K562 (cell line): Measurements from ENCODE around the gene PTPRG. TPM values are rescaled to one million over a fixed set of nuclear protein-coding genes. Genes with fewer than 3 reads are reported as not detected.

Experiments
- ATAC-seq: fragments of 200-7000 bp; cut with Tn5 transposase; 3 replicates; pipeline ENCODE4 v1.9.1; 2020; ENCODE audit warnings: moderate library complexity
- BruUV-seq: library from RNA; stranded (reverse); fragments of 400-500 nt; replicated peaks from 2 replicates; lab custom pipeline; 2021; lab: Mats Ljungman, UMichigan
- CTCF ChIA-PET: fragments of 300-600 bp; formaldehyde crosslinking; extraction: SDS; loops from one replicate; lab custom pipeline; 2021; ENCODE audit warnings: low intra/inter-chr PET ratio; lab: Yijun Ruan, JAX
- POLR2A ChIA-PET: fragments of 300-600, 350-650 bp; sonication (Branson Sonifier 250); formaldehyde crosslinking; extraction: SDS; loops from one replicate; lab custom pipeline; 2021; ENCODE audit warnings: antibody characterized with exemption, inconsistent platforms; lab: Yijun Ruan, JAX
- DNase-seq, 4 experiments: peaks; one replicate each; pipeline versions ENCODE4 v3.0.0 to v3.0.0-alpha.2; 2011 to 2018; ENCODE audit warnings: low spot score in 3 of 4, mixed read lengths in 3 of 4; ENCODE audit errors: extremely low read depth in 1 of 4
- FAIRE-seq: peaks from 2 replicates; lab custom pipeline; 2011; peaks lifted over from hg19 to GRCh38; lab: Jason Lieb, UNC
- H2AFZ ChIP-seq: 2 replicates; pipeline ENCODE4 v1.6.0; 2011; ENCODE audit warnings: low read depth, low read length, control low read depth, inconsistent platforms
- H3K27ac ChIP-seq: fragments of 200-600 bp; 3 replicates; pipeline ENCODE4 v1.8.0; 2011; ENCODE audit warnings: low read depth, mild to moderate bottlenecking, control low read depth, inconsistent platforms, low read length, moderate library complexity, mixed read lengths; ENCODE audit errors: extremely low read depth
- H3K27me3 ChIP-seq, 2 experiments: fragments of 300-600 bp in 1 of 2; 2 replicates in 1 of 2; 3 replicates in 1 of 2; pipeline versions ENCODE4 v1.6.0 to v1.8.0; 2011; ENCODE audit warnings: inconsistent platforms in 2 of 2, low read length in 2 of 2, mild to moderate bottlenecking in 1 of 2, mixed read lengths in 1 of 2, moderate library complexity in 1 of 2; ENCODE audit not compliant: control insufficient read depth in 2 of 2, insufficient read depth in 2 of 2
- H3K36me3 ChIP-seq: fragments of 300-600 bp; 3 replicates; pipeline ENCODE4 v1.8.0; 2011; ENCODE audit warnings: mild to moderate bottlenecking, low read length, inconsistent platforms; ENCODE audit not compliant: control insufficient read depth, insufficient read depth
- H3K4me1 ChIP-seq, 2 experiments: fragments of 200-600 bp in 1 of 2; replicated peaks in 1 of 2; 2 replicates in 1 of 2; 3 replicates in 1 of 2; pipeline versions ENCODE4 v1.5.1 to v1.8.0; 2011; ENCODE audit warnings: inconsistent platforms in 2 of 2, low read length in 2 of 2, mild to moderate bottlenecking in 1 of 2, mixed read lengths in 1 of 2, moderate library complexity in 1 of 2; ENCODE audit not compliant: control insufficient read depth in 2 of 2, insufficient read depth in 2 of 2
- H3K4me2 ChIP-seq: 2 replicates; pipeline ENCODE4 v1.6.1; 2011; ENCODE audit warnings: low read length, control low read depth, inconsistent platforms, mixed read lengths; ENCODE audit not compliant: insufficient read depth
- H3K4me3 ChIP-seq: fragments of 200-600 bp; sonication (generic), shearing (Covaris generic); 2 replicates; pipeline ENCODE4 v1.5.1; 2016; ENCODE audit warnings: control low read depth, inconsistent platforms
- H3K79me2 ChIP-seq: fragments of 200-600 bp; 3 replicates; pipeline ENCODE4 v1.8.0; 2011; ENCODE audit warnings: low read length, inconsistent platforms; ENCODE audit not compliant: control insufficient read depth, insufficient read depth
- H3K9ac ChIP-seq, 2 experiments: 2 replicates each; pipeline versions ENCODE4 v1.6.0 to v1.6.1; 2011; ENCODE audit warnings: low read depth in 2 of 2, low read length in 2 of 2, control low read depth in 1 of 2, inconsistent platforms in 1 of 2, mild to moderate bottlenecking in 1 of 2, mixed read lengths in 1 of 2; ENCODE audit not compliant: insufficient read depth in 1 of 2
- H3K9me1 ChIP-seq: one replicate; pipeline ENCODE4 v1.6.0; 2011; ENCODE audit warnings: inconsistent platforms, mild to moderate bottlenecking, low read length, moderate library complexity; ENCODE audit not compliant: control insufficient read depth, insufficient read depth
- H3K9me3 ChIP-seq: replicated peaks from 2 replicates; pipeline ENCODE4 v1.5.1; 2011; ENCODE audit warnings: low read depth, low read length, inconsistent platforms; ENCODE audit not compliant: control insufficient read depth, insufficient read depth
- H4K20me1 ChIP-seq: replicated peaks from 2 replicates; pipeline ENCODE4 v1.6.1; 2011; ENCODE audit warnings: low read length, inconsistent platforms, mixed read lengths; ENCODE audit not compliant: control insufficient read depth, insufficient read depth
- FOXO4 ChIP-seq: fragments of 450-650 bp; formaldehyde crosslinking; IDR thresholded peaks from 2 replicates; pipeline ENCODE4 v1.4.0; 2020; ENCODE audit warnings: mild to moderate bottlenecking, moderate library complexity
- GATAD2B ChIP-seq: fragments of 450-650 bp; IDR thresholded peaks from 2 replicates; pipeline ENCODE4 v1.6.1; 2017; ENCODE audit warnings: mild to moderate bottlenecking, borderline replicate concordance
- GTF3C2 ChIP-seq: IDR thresholded peaks from 3 replicates; pipeline ENCODE4 v1.6.1; 2011; ENCODE audit warnings: borderline replicate concordance, mild to moderate bottlenecking, moderate library complexity; ENCODE audit not compliant: insufficient read length; ENCODE audit errors: extremely low read depth
- HOMEZ ChIP-seq: fragments of 250-450 bp; sonication (Bioruptor Pico); IDR thresholded peaks from 2 replicates; pipeline ENCODE4 v1.4.0; 2020; ENCODE audit warnings: mild to moderate bottlenecking, moderate library complexity
- PHB ChIP-seq: fragments of 250-450 bp; sonication (Bioruptor Pico); IDR thresholded peaks from 2 replicates; pipeline ENCODE4 v1.5.0; 2021
- RFX7 ChIP-seq: fragments of 250-450 bp; sonication (Bioruptor Pico); IDR thresholded peaks from 2 replicates; pipeline ENCODE4 v1.5.1; 2021; ENCODE audit warnings: mild to moderate bottlenecking
- STAG1 ChIP-seq: sonication (generic); formaldehyde crosslinking; IDR thresholded peaks from 2 replicates; pipeline ENCODE4 v1.5.0; 2020; ENCODE audit warnings: missing genetic modification reagents, borderline replicate concordance
- TBP ChIP-seq: optimal IDR thresholded peaks from 2 replicates; pipeline ENCODE3; 2011; ENCODE audit warnings: low read depth, low read length, improper control_type of control experiment
- TEAD1 ChIP-seq, 2 experiments: fragments of 450-650 bp in 1 of 2; sonication (generic) in 1 of 2; formaldehyde crosslinking; IDR thresholded peaks; 2 replicates each; pipeline versions ENCODE4 v1.4.0 to v1.8.0; 2020 to 2022; ENCODE audit warnings: mild to moderate bottlenecking in 2 of 2, missing genetic modification reagents in 1 of 2
- ZNF766 ChIP-seq: fragments of 200-800 bp; sonication (Bioruptor generic); conservative IDR thresholded peaks from 2 replicates; pipeline ENCODE4 v1.6.1; 2016; ENCODE audit warnings: missing genetic modification characterization, missing compliant biosample characterization
- WGBS: fragments of 100-300 bp; shearing (Covaris generic); methylation state at CpG from one replicate; pipeline ENCODE4 v1.1.6; 2016; ENCODE audit warnings: low coverage, mixed read lengths; ENCODE audit not compliant: insufficient coverage; ENCODE audit errors: missing lambda C conversion rate; 5-methylcytosine and 5-hydroxymethylcytosine counted together
- in situ Hi-C: fragments of 300-500 bp; cut with MboI; formaldehyde crosslinking; loops from 4 replicates; pipeline ENCODE4 v1.15.0; 2018; ENCODE audit warnings: inconsistent platforms, mixed read lengths
- intact Hi-C: fragments of 100-400 bp; cut with micrococcal nuclease; formaldehyde crosslinking; loops from 2 replicates; pipeline ENCODE4 v1.14.2; 2022
- polyA plus RNA-seq, 8 experiments: library from polyadenylated mRNA; depleted of rRNA in 4 of 8; stranded (reverse) in 5 of 8; unstranded in 3 of 8; fragments of >200 nt; fragmentation: Nextera tagmentation in 2 of 8; fragmentation: Illumina TruSeq in 1 of 8; extraction: Ambion mirVana in 2 of 8; extraction: Trizol in 1 of 8; gene quantifications; 2 replicates each; pipeline versions ENCODE4 v1.2.1 to v1.2.3, GENCODE V29; 2011 to 2014; ENCODE audit warnings: inconsistent platforms in 1 of 8, missing spikeins in 1 of 8
- total RNA-seq, 7 experiments: library from RNA; depleted of rRNA in 6 of 7; stranded (reverse); fragments of >200 nt in 6 of 7; fragmentation: Illumina TruSeq in 2 of 7; extraction: Trizol in 2 of 7; gene quantifications; 2 replicates each; pipeline versions ENCODE4 v1.2.1 to v1.2.3, GENCODE V29; 2011 to 2021; ENCODE audit warnings: low replicate concordance in 1 of 7

The PTPRG gene
- total and polyA plus RNA-seq, 9 of the 15 experiments (the other 6 are each of a cell fraction or from before 2014, with no cell fraction given) = 0.16 TPM; not detected in 8

- Histone ChIP-seq H3K4me2 (no peak overlapping the region), H3K79me2 (no peaks in the 10 kb centered on the region), H3K4me3 (no peak overlapping the region), H3K9me3 (no peaks in the 10 kb centered on the region), H3K36me3 (no peaks in the 10 kb centered on the region), H3K27me3 (no peaks in the 10 kb centered on the region), H2AFZ (no peak overlapping the region), H3K9ac (no peak overlapping the region), H3K4me1 (no peaks in the 10 kb centered on the region), H4K20me1 (no peaks in the 10 kb centered on the region), H3K27ac (no peak overlapping the region), H3K9me1 (no peaks in the 10 kb centered on the region)
- 0% methylated on average over 6 of the region's 7 CpGs for WGBS
- intact Hi-C loops = no loop called here
- ChIA-PET POLR2A (interaction anchor here (0.6 kb wide), 1 partner anchor 1413 kb away, joined by 3 read pairs; no protein-coding TSS in a partner anchor), CTCF (no interaction called here)
- no peak for TF ChIP-seq ZNF766
- no peak for TF ChIP-seq TBP
- TF ChIP-seq STAG1 (CRISPR knock-in tag) = no peak
- no peak for ATAC-seq
- no peak for DNase-seq
- in situ Hi-C loops = no loop called here
- FAIRE-seq = no peak
- BruUV-seq = no TSS peak
These were observed 478.2 kb downstream of the PTPRG start for GRCh38 chr3:62039586-62039985.

GRCh38 chr3:62041681-62042080 lies 480.3 kb downstream of the PTPRG start:
- Histone ChIP-seq H3K4me1 (no peaks in the 10 kb centered on the region), H3K4me2 (no peak overlapping the region), H3K4me3 (no peak overlapping the region), H3K27me3 (no peaks in the 10 kb centered on the region), H3K79me2 (no peaks in the 10 kb centered on the region), H3K9me3 (no peaks in the 10 kb centered on the region), H2AFZ (no peak overlapping the region), H3K36me3 (no peaks in the 10 kb centered on the region), H3K27ac (no peak overlapping the region), H3K9me1 (no peaks in the 10 kb centered on the region), H4K20me1 (no peaks in the 10 kb centered on the region), H3K9ac (no peak overlapping the region)
- DNase-seq (no peak), FAIRE-seq (no peak), ATAC-seq (no peak)
- intact Hi-C loops (no loop called here), in situ Hi-C loops (no loop called here)
- CTCF ChIA-PET = no interaction called here
- POLR2A ChIA-PET = no interaction called here
- BruUV-seq = no TSS peak
- WGBS = 0% methylated on average over 3 of the region's 4 CpGs
- no peak for TF ChIP-seq GTF3C2
- no peak for TF ChIP-seq FOXO4
- TF ChIP-seq PHB (CRISPR knock-in tag) = no peak
- no peak for TF ChIP-seq RFX7 (CRISPR knock-in tag)
- no peak for TF ChIP-seq HOMEZ (CRISPR knock-in tag)
- no peak for TF ChIP-seq GATAD2B
- TF ChIP-seq TEAD1 (CRISPR knock-in tag; IDR thresholded peaks at IDR 0.05) = no peak
